Measurements from ENCODE around the gene MAPKAP1.

DNA sequence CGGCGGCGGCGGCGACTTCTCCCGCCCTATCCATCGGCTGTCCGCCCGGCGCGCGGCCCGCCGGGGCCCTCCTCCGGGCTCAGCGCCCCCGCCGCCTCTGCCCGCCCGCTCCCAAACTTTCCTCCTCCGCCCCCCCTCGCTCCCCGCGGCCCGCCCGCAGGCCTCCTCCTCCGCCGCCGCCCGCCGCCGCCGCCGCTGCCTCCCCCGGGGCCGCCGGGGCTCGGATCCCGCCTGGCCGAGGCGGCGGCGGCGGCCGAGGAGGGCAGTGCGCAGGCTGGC is 39.7 kb upstream of the MAPKAP1 start:
- TF ChIP-seq EZH2 (IDR thresholded peaks at IDR 0.05; ENCODE audit: low read depth, unreplicated experiment) (no peak), REST (IDR thresholded peaks at IDR 0.05; ENCODE audit: unreplicated experiment) (no peak)
- TF ChIP-seq, protein P1, sequence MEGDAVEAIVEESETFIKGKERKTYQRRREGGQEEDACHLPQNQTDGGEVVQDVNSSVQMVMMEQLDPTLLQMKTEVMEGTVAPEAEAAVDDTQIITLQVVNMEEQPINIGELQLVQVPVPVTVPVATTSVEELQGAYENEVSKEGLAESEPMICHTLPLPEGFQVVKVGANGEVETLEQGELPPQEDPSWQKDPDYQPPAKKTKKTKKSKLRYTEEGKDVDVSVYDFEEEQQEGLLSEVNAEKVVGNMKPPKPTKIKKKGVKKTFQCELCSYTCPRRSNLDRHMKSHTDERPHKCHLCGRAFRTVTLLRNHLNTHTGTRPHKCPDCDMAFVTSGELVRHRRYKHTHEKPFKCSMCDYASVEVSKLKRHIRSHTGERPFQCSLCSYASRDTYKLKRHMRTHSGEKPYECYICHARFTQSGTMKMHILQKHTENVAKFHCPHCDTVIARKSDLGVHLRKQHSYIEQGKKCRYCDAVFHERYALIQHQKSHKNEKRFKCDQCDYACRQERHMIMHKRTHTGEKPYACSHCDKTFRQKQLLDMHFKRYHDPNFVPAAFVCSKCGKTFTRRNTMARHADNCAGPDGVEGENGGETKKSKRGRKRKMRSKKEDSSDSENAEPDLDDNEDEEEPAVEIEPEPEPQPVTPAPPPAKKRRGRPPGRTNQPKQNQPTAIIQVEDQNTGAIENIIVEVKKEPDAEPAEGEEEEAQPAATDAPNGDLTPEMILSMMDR (conservative IDR thresholded peaks at IDR 0.05; ENCODE audit: low read depth in 2 of 2) = no peak

Measured in GM23338 (cell line).